HepG2 (cell line): Measurements from ENCODE around the gene AEBP1. TPM values are rescaled to one million over a fixed set of nuclear protein-coding genes. Genes with fewer than 3 reads are reported as not detected.

ENCODE experiments used
- GATA4 ChIP-seq: sonication (generic); IDR thresholded peaks from 2 replicates; pipeline ENCODE4 v1.6.1; 2016; ENCODE audit warnings: antibody characterized with exemption, low read depth, borderline replicate concordance
- GATAD1 ChIP-seq: IDR thresholded peaks from 2 replicates; pipeline ENCODE4 v1.6.1; 2016; ENCODE audit warnings: missing genetic modification reagents, missing compliant biosample characterization
- GLI4 ChIP-seq: sonication (generic); formaldehyde crosslinking; IDR thresholded peaks from 2 replicates; pipeline ENCODE4 v1.5.1; 2020; ENCODE audit warnings: missing genetic modification reagents, mild to moderate bottlenecking, moderate library complexity, borderline replicate concordance
- GTF2F1 ChIP-seq: fragments of 150-350 bp; IDR thresholded peaks from 2 replicates; pipeline ENCODE4 v1.6.1; 2014; ENCODE audit warnings: low read length
- IKZF4 ChIP-seq: sonication (generic); formaldehyde crosslinking; IDR thresholded peaks from 2 replicates; pipeline ENCODE4 v1.5.1; 2020; ENCODE audit warnings: borderline replicate concordance, mild to moderate bottlenecking, low read depth, missing genetic modification reagents; ENCODE audit errors: not compliant biosample characterization
- JUND ChIP-seq: sonication (generic); formaldehyde crosslinking; IDR thresholded peaks from 2 replicates; pipeline ENCODE4 v1.8.0; 2022; ENCODE audit warnings: mild to moderate bottlenecking, missing genetic modification reagents
- KAT2B ChIP-seq: fragments of 150-350 bp; IDR thresholded peaks from 2 replicates; pipeline ENCODE4 v1.6.1; 2014; ENCODE audit warnings: low read depth, low read length, borderline replicate concordance
- NONO ChIP-seq, 2 experiments: fragments of 450-650 bp in 1 of 2; sonication (generic) in 1 of 2; formaldehyde crosslinking in 1 of 2; IDR thresholded peaks in 1 of 2; conservative IDR thresholded peaks in 1 of 2; 2 replicates each; pipeline versions ENCODE4 v1.6.1 to v1.8.0; 2017 to 2022; ENCODE audit warnings: mild to moderate bottlenecking in 1 of 2, missing genetic modification reagents in 1 of 2, moderate library complexity in 1 of 2
- POLR2A ChIP-seq, 2 experiments: IDR thresholded peaks; 2 replicates each; pipeline ENCODE4 v1.6.1; 2011; ENCODE audit warnings: low read depth in 2 of 2, low read length in 2 of 2, mild to moderate bottlenecking in 1 of 2, moderate library complexity in 1 of 2; ENCODE audit not compliant: insufficient read depth in 1 of 2
- SRSF9 ChIP-seq: fragments of 200-400 bp; formaldehyde crosslinking; IDR thresholded peaks from 2 replicates; pipeline ENCODE4 v1.6.1; 2018; ENCODE audit warnings: borderline replicate concordance, mild to moderate bottlenecking, low read depth, low read length; ENCODE audit not compliant: insufficient read depth, poor library complexity, severe bottlenecking
- ZNF383 ChIP-seq: sonication (generic); formaldehyde crosslinking; IDR thresholded peaks from 2 replicates; pipeline ENCODE4 v1.4.0; 2020; ENCODE audit warnings: missing genetic modification reagents, mild to moderate bottlenecking, borderline replicate concordance
- ZNF510 ChIP-seq: sonication (generic); formaldehyde crosslinking; IDR thresholded peaks from 2 replicates; pipeline ENCODE4 v1.4.0; 2020; ENCODE audit warnings: low read depth, mild to moderate bottlenecking, missing genetic modification reagents
- ZNF546 ChIP-seq: sonication (generic); formaldehyde crosslinking; conservative IDR thresholded peaks from 2 replicates; pipeline ENCODE4 v1.8.1; 2023; ENCODE audit warnings: mild to moderate bottlenecking, missing genetic modification reagents
- ZNF563 ChIP-seq: sonication (generic); formaldehyde crosslinking; IDR thresholded peaks from 2 replicates; pipeline ENCODE4 v1.8.0; 2022; ENCODE audit warnings: mild to moderate bottlenecking, moderate library complexity, missing genetic modification reagents
- ZNF772 ChIP-seq: sonication (generic); formaldehyde crosslinking; IDR thresholded peaks from 2 replicates; pipeline ENCODE4 v1.5.0; 2020; ENCODE audit warnings: mild to moderate bottlenecking, missing genetic modification reagents
- ZUFSP ChIP-seq: sonication (generic); formaldehyde crosslinking; IDR thresholded peaks from 2 replicates; pipeline ENCODE4 v1.9.0; 2021; ENCODE audit warnings: missing genetic modification reagents, mild to moderate bottlenecking, borderline replicate concordance
- polyA plus RNA-seq, 8 experiments: library from polyadenylated mRNA; depleted of rRNA in 3 of 8; stranded (reverse) in 7 of 8; unstranded in 1 of 8; fragments of >200 nt; fragmentation: Illumina TruSeq in 4 of 8; extraction: Trizol in 4 of 8; gene quantifications; 2 replicates each; pipeline versions ENCODE4 v1.2.1 to v1.2.3, GENCODE V29; 2011 to 2016; ENCODE audit warnings: low read depth in 4 of 8, missing spikeins in 1 of 8, mixed read lengths in 1 of 8; ENCODE audit not compliant: insufficient read depth in 1 of 8
- total RNA-seq, 5 experiments: library from RNA; depleted of rRNA; stranded (reverse); fragments of >200 nt; fragmentation: Illumina TruSeq; extraction: Trizol; gene quantifications; 2 replicates each; pipeline ENCODE4 v1.2.3, GENCODE V29; 2016; ENCODE audit warnings: low read depth in 1 of 5
- TF ChIP-seq, protein P1 (sequence below): sonication (generic); formaldehyde crosslinking; IDR thresholded peaks from 2 replicates; pipeline ENCODE4 v1.5.1; 2020; ENCODE audit warnings: mild to moderate bottlenecking, missing genetic modification reagents, moderate library complexity
- TF ChIP-seq, protein P2 (sequence below): sonication (generic); formaldehyde crosslinking; IDR thresholded peaks from 2 replicates; pipeline ENCODE4 v1.8.1; 2023; ENCODE audit warnings: mild to moderate bottlenecking, missing genetic modification reagents
- TF ChIP-seq, protein P3 (sequence below): sonication (generic); formaldehyde crosslinking; IDR thresholded peaks from 2 replicates; pipeline ENCODE4 v1.5.1; 2020; ENCODE audit warnings: mild to moderate bottlenecking, missing genetic modification reagents, moderate library complexity

Gene AEBP1
- total and polyA plus RNA-seq, 2 of the 13 experiments (the other 11 are each of a cell fraction or from before 2014, with no cell fraction given), result 0.22 to 0.55 TPM

GRCh38 chr7:44131173-44132029 is 27.3 kb downstream of the AEBP1 start (continued):
- TF ChIP-seq, protein P1, sequence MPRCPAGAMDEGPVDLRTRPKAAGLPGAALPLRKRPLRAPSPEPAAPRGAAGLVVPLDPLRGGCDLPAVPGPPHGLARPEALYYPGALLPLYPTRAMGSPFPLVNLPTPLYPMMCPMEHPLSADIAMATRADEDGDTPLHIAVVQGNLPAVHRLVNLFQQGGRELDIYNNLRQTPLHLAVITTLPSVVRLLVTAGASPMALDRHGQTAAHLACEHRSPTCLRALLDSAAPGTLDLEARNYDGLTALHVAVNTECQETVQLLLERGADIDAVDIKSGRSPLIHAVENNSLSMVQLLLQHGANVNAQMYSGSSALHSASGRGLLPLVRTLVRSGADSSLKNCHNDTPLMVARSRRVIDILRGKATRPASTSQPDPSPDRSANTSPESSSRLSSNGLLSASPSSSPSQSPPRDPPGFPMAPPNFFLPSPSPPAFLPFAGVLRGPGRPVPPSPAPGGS (CRISPR knock-in tag), result peak; percentile 32; the same call in 1 of the 2 replicates
- no peak for TF ChIP-seq GLI4 (CRISPR knock-in tag)
- TF ChIP-seq NONO (IDR thresholded peaks at IDR 0.05), result no peak
- peak; percentile 55 for TF ChIP-seq NONO (CRISPR knock-in tag; conservative IDR thresholded peaks at IDR 0.05)
- TF ChIP-seq POLR2A (IDR thresholded peaks at IDR 0.05; ENCODE audit: insufficient read depth in 1 of 2, low read depth in 2 of 2, low read length in 2 of 2), result no peak
- no peak for TF ChIP-seq GTF2F1
- no peak for TF ChIP-seq ZNF546
- no peak for TF ChIP-seq KAT2B
- TF ChIP-seq ZNF510, result no peak
- no peak for TF ChIP-seq ZNF563 (CRISPR knock-in tag)
- no peak for TF ChIP-seq ZNF383 (CRISPR knock-in tag)
- TF ChIP-seq IKZF4 (CRISPR knock-in tag), result no peak
- peak; percentile 57; the same call in 1 of the 2 replicates for TF ChIP-seq ZNF772 (CRISPR knock-in tag)
- TF ChIP-seq GATA4, result no peak
- TF ChIP-seq, protein P2, sequence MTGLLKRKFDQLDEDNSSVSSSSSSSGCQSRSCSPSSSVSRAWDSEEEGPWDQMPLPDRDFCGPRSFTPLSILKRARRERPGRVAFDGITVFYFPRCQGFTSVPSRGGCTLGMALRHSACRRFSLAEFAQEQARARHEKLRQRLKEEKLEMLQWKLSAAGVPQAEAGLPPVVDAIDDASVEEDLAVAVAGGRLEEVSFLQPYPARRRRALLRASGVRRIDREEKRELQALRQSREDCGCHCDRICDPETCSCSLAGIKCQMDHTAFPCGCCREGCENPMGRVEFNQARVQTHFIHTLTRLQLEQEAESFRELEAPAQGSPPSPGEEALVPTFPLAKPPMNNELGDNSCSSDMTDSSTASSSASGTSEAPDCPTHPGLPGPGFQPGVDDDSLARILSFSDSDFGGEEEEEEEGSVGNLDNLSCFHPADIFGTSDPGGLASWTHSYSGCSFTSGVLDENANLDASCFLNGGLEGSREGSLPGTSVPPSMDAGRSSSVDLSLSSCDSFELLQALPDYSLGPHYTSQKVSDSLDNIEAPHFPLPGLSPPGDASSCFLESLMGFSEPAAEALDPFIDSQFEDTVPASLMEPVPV (CRISPR knock-in tag), result no peak
- peak; percentile 63; the same call in 1 of the 2 replicates for TF ChIP-seq GATAD1 (CRISPR knock-in tag)
- no peak for TF ChIP-seq SRSF9
- no peak for TF ChIP-seq ZUFSP (CRISPR knock-in tag)
- no peak for TF ChIP-seq JUND (CRISPR knock-in tag)
- TF ChIP-seq, protein P3, sequence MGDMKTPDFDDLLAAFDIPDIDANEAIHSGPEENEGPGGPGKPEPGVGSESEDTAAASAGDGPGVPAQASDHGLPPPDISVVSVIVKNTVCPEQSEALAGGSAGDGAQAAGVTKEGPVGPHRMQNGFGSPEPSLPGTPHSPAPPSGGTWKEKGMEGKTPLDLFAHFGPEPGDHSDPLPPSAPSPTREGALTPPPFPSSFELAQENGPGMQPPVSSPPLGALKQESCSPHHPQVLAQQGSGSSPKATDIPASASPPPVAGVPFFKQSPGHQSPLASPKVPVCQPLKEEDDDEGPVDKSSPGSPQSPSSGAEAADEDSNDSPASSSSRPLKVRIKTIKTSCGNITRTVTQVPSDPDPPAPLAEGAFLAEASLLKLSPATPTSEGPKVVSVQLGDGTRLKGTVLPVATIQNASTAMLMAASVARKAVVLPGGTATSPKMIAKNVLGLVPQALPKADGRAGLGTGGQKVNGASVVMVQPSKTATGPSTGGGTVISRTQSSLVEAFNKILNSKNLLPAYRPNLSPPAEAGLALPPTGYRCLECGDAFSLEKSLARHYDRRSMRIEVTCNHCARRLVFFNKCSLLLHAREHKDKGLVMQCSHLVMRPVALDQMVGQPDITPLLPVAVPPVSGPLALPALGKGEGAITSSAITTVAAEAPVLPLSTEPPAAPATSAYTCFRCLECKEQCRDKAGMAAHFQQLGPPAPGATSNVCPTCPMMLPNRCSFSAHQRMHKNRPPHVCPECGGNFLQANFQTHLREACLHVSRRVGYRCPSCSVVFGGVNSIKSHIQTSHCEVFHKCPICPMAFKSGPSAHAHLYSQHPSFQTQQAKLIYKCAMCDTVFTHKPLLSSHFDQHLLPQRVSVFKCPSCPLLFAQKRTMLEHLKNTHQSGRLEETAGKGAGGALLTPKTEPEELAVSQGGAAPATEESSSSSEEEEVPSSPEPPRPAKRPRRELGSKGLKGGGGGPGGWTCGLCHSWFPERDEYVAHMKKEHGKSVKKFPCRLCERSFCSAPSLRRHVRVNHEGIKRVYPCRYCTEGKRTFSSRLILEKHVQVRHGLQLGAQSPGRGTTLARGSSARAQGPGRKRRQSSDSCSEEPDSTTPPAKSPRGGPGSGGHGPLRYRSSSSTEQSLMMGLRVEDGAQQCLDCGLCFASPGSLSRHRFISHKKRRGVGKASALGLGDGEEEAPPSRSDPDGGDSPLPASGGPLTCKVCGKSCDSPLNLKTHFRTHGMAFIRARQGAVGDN (CRISPR knock-in tag), result peak; percentile 83
